KG1 (cell line): ENCODE measurements around the gene DCTN4.

Source experiments
- DNase-seq: peaks from one replicate; lab custom pipeline; 2025; lab: John Stamatoyannopoulos, UW

DCTN4 gene

DNA sequence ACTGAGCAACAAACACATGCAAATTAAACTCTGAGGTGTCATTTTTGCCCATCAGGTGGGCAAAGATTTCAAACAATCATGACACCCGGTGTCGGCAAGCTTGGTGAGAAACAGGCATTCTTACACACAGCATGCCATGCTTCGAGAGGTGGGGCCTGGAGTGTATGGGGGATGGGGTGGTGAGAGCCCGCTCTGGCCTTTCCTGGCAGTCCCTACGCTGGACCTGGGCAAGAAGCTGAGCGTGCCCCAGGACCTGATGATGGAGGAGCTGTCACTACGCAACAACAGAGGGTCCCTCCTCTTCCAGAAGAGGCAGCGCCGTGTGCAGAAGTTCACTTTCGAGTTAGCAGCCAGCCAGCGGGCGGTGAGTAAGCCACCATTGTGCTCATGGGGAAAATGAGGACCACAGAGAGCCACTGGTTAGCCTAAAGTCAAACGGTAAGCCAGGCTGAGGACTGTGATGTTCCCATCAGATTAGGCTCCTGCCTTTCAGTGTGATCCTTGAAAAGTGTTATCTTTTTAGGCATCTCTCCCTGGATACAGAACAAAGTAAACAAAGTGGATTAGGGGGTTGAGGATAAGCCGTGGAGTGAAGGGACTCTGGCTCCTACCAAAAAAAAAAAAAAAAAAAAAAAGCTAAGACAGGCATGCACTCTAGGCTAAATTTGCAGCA, 88.4 kb downstream of the DCTN4 start:
- no peak for DNase-seq

DNA sequence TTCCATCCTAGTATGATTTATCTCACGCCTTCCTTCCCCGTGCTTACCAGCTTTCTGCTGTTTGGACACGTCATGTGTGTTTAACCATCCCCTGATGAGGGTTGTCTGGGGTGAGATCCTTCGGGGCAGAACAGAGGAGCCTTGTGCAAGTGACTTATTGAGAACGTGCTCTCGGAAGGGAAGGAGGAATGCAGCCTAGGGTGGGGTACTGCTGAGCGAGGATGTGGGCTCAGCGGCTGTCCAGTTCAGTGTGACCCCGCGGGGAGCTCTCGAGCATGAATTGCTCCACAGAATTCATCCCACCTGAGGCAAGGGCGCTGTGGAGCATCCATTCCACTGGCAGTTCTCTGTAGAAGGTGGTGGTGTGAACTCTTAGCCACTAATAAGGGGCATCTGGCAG, 93.8 kb downstream of the DCTN4 start:
- DNase-seq = no peak

DNA sequence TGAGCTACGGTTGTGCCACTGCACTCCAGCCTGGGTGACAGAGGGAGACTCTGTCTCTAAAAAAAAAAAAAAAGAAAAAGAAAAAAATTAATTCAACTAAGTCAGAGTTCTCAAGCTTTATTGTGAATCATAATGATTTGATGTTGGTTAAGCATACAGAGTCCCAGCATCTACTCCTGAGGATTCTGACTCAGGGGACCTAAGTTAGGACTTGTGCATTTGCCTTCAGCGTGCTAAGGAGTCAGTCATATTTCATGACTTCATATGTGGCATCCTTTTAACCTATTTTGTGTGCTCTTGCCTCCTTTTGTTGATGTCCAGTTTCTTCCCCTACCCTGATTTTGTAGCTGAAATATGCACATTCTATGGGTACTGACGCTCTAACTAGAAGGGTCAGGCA, 94.9 kb downstream of the DCTN4 start:
- no peak for DNase-seq

- DNase-seq = no peak
Measured at GRCh38 chr5:150662731-150663516, 95.9 kb downstream of the DCTN4 start.

DNA sequence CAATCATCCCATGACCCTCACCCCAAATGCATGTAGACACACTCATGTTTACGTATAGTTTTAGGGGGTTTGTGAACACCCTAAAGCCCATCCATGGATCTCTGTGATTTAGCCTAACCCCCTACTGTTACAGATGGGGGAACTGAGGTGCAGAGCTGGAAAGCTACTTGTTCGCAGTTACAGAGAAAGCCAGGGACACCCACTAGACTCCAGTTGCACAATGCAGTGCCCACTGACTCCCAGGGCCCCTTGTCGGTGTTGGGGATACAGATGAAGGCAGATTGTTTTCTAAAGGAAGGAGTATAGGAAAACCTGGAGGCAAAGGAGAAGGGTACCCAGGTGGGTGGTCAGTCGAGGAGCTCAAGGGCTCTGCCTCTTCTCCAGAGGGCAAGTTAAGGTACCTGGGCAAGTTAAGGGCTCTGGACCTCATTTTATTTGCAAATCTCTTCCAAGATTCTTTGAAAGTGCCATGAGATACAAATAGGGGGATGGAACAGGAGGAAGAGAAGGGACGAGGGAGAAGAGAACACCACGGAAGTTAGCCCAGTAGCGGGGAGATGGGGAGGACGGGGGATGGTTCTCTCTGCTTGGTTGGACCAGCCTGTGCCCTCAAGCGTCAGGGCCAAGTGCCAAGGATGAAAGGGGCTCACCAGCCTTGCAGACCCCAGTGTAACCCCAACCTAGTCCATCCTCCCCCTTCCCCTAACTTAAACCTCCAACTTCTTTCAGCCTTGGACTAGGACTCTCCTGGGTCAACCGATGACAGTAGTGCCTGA, 96.8 kb downstream of the DCTN4 start:
- DNase-seq = no peak

DNA sequence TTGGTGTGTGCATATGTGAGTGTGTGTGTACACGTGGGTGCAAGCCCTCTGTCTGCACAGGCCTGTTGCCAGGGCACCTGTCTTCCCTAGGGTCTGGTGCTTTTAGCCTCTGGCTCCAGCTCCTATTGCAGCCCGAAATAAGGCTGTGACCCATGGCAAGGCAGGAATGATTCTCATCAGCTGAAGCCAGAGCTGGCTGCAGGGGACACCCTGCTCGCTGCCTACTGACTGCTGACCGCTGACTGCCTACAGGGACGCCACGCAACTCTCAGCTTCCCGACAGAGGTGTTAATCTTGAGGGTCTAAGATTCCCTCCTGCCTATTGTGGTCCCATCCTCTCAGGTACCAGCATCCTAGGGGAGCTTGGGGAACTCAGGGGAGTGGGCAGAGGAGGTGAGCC, 97.7 kb downstream of the DCTN4 start, which contains the start of gene MYOZ3:
TSS of gene MYOZ3 (plus strand) at position 166 of the 400 bp plus-strand sequence. CDS start 1,691 bp downstream, outside the sequence.
- no peak for DNase-seq

GRCh38 chr5:150660108-150660831, 98.5 kb downstream of the DCTN4 start:
- no peak for DNase-seq

- no peak for DNase-seq
Measured at GRCh38 chr5:150659360-150660107, 99.3 kb downstream of the DCTN4 start.

- no peak for DNase-seq
Measured at GRCh38 chr5:150658699-150659265, 100.0 kb downstream of the DCTN4 start.
